Tongue (tissue), 2 donors: ENCODE measurements around the gene FGF1. TPM values are rescaled to one million over a fixed set of nuclear protein-coding genes. Genes with fewer than 3 reads are reported as not detected.

ENCODE experiments used
- DNase-seq: peaks from one replicate; pipeline ENCODE4 v3.0.0-alpha.2; 2015
- total RNA-seq: library from RNA; depleted of rRNA; stranded (reverse); fragments of >200 nt; gene quantifications from one replicate; pipeline ENCODE4 v1.2.3, GENCODE V29; 2014

The FGF1 gene
- total RNA-seq, 1 donor from 2014 or later, result 8.7 TPM

- DNase-seq, result no peak
These were observed 44.2 kb downstream of the FGF1 start for GRCh38 chr5:142641711-142642110.

- DNase-seq, result no peak
These were observed 45.4 kb downstream of the FGF1 start for GRCh38 chr5:142640316-142641005.

GRCh38 chr5:142639455-142639854 is 46.4 kb downstream of the FGF1 start:
- DNase-seq, result no peak

- DNase-seq, result no peak
These were observed 48.0 kb downstream of the FGF1 start for GRCh38 chr5:142637871-142638270.

GRCh38 chr5:142636698-142637324 is 49.1 kb downstream of the FGF1 start:
- DNase-seq, result no peak

GRCh38 chr5:142636093-142636492 is 49.8 kb downstream of the FGF1 start:
- no peak for DNase-seq

- DNase-seq, result no peak
These were observed 51.5 kb downstream of the FGF1 start for GRCh38 chr5:142634216-142635011.

- no peak for DNase-seq
These were observed 54.9 kb downstream of the FGF1 start for GRCh38 chr5:142630927-142631539.

GRCh38 chr5:142627383-142628217 is 58.3 kb downstream of the FGF1 start:
- DNase-seq, result no peak

GRCh38 chr5:142626786-142627185 is 59.1 kb downstream of the FGF1 start:
- no peak for DNase-seq

GRCh38 chr5:142626099-142626498 is 59.8 kb downstream of the FGF1 start:
- no peak for DNase-seq

- DNase-seq, result no peak
These were observed 64.7 kb downstream of the FGF1 start for GRCh38 chr5:142621227-142621626.

GRCh38 chr5:142619815-142620214 is 66.1 kb downstream of the FGF1 start:
- no peak for DNase-seq

- DNase-seq, result no peak
These were observed 67.8 kb downstream of the FGF1 start for GRCh38 chr5:142618130-142618523.

- DNase-seq, result no peak
These were observed 68.3 kb downstream of the FGF1 start for GRCh38 chr5:142617416-142618129.

- DNase-seq, result no peak
These were observed 69.9 kb downstream of the FGF1 start for GRCh38 chr5:142615948-142616347.

- DNase-seq, result no peak
These were observed 71.8 kb downstream of the FGF1 start for GRCh38 chr5:142614054-142614453.

GRCh38 chr5:142613271-142613671 is 72.6 kb downstream of the FGF1 start:
- no peak for DNase-seq

- no peak for DNase-seq
These were observed 73.2 kb downstream of the FGF1 start for GRCh38 chr5:142612494-142613270.

- DNase-seq, result peak; percentile 67
These were observed 74.7 kb downstream of the FGF1 start for GRCh38 chr5:142611154-142611553.
